ENCODE measurements around the gene TMEM145.

The TMEM145 gene

DNA sequence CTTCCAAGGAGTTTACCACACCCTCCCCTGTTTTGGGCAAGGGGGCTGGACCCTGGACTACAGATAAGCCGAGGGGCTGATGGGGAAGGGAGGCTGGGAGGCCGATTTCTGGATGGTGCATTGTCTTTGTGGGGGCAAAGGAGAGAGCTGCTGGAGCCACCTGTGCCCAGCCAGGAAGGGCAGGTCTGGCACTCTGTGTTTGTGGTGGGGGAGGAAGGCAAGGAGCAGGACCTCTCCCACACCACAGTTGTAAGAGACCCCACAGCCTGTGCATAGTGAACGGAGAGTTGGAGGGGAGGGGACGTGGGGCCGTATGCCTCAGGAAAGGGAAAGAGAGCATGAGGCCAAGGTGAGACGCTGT is 27.1 kb upstream of the TMEM145 start:
- TF ChIP-seq, protein P1, sequence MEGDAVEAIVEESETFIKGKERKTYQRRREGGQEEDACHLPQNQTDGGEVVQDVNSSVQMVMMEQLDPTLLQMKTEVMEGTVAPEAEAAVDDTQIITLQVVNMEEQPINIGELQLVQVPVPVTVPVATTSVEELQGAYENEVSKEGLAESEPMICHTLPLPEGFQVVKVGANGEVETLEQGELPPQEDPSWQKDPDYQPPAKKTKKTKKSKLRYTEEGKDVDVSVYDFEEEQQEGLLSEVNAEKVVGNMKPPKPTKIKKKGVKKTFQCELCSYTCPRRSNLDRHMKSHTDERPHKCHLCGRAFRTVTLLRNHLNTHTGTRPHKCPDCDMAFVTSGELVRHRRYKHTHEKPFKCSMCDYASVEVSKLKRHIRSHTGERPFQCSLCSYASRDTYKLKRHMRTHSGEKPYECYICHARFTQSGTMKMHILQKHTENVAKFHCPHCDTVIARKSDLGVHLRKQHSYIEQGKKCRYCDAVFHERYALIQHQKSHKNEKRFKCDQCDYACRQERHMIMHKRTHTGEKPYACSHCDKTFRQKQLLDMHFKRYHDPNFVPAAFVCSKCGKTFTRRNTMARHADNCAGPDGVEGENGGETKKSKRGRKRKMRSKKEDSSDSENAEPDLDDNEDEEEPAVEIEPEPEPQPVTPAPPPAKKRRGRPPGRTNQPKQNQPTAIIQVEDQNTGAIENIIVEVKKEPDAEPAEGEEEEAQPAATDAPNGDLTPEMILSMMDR (conservative IDR thresholded peaks at IDR 0.05; ENCODE audit: control insufficient read depth, insufficient read depth, low read depth, low read length): no peak
- H3K4me3 ChIP-seq (ENCODE audit: control insufficient read depth, low read depth, low read length): no peak overlapping the region
- no peak for DNase-seq (ENCODE audit: low read depth)

DNA sequence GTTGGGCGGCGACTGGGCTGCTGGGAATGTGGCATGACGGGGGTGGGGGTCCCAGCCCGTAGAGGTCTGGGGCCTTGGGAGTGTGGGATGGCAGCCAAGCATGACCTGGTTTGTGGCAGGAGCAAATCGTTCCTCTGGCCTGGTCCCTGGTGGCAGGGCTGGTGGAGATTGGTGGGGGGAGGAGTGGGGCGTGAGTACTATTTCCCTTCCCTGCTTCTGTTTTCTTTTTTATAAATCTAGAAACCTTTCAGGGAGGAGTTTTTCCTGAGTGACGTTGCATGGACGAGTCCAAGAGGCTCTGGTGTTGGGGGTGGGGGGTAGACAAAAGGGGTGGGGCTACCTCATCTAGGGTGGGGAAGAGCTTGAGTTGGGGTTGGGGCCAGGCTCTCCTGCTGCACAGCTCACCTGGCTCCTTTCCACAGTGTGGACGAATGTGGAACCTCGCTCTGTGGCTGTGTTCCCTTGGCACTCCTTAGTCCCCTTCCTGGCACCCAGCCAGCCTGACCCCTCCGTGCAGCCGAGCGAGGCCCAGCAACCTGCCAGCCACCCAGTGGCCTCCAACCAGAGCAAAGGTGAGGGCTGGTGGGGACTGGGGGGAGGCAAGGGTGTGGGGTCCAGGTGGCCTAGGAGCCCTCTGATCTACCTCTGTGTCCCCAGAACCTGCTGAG is 26.6 kb upstream of the TMEM145 start:
- DNase-seq (ENCODE audit: low read depth): peak; percentile 49
- H3K4me3 ChIP-seq (ENCODE audit: control insufficient read depth, low read depth, low read length): no peak overlapping the region
- TF ChIP-seq, protein P1 (conservative IDR thresholded peaks at IDR 0.05; ENCODE audit: control insufficient read depth, insufficient read depth, low read depth, low read length): no peak

DNA sequence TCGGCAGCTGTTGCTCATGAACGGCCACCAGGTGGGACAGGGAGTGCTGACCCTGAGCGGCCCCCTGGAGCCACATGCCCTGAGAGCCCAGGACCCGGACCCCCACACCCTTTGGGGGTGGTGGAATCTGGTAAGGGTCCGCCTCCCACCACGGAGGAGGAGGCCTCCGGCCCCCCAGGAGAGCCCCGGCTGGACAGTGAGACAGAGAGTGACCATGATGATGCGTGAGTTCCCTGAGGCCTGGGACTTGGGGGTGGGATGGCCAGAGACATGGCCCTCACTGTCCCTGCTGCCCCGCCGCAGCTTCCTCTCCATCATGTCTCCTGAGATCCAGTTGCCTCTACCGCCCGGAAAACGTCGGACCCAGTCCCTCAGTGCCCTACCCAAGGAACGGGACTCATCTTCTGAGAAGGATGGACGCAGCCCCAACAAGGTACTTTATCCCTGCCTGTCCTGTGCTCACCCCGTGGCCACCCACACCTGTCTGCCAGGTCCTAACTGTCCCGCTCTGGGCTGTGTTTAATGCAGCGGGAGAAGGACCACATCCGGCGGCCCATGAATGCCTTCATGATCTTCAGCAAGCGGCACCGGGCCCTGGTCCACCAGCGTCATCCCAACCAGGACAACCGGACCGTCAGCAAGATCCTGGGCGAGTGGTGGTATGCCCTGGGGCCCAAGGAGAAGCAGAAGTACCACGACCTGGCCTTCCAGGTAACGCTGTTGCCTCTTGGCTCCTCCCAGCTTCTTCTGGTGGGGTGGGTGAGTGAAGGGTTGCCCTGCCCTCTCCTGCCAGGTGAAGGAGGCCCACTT is 25.9 kb upstream of the TMEM145 start:
- no peak for DNase-seq (ENCODE audit: low read depth)
- TF ChIP-seq, protein P1 (conservative IDR thresholded peaks at IDR 0.05; ENCODE audit: control insufficient read depth, insufficient read depth, low read depth, low read length): no peak
- H3K4me3 ChIP-seq (ENCODE audit: control insufficient read depth, low read depth, low read length): no peak overlapping the region

DNA sequence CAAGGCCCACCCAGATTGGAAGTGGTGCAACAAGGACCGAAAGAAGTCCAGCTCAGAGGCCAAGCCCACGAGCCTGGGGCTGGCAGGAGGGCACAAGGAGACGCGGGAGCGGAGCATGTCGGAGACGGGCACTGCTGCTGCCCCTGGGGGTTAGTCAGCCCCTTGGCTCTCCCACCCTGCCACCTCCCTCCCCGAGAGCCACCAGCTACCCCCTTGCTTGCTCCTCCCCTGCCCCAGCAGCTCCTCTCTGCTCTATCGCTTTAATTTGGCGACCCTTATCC is 25.3 kb upstream of the TMEM145 start:
- TF ChIP-seq, protein P1 (conservative IDR thresholded peaks at IDR 0.05; ENCODE audit: control insufficient read depth, insufficient read depth, low read depth, low read length): no peak
- no peak overlapping the region for H3K4me3 ChIP-seq (ENCODE audit: control insufficient read depth, low read depth, low read length)

DNA sequence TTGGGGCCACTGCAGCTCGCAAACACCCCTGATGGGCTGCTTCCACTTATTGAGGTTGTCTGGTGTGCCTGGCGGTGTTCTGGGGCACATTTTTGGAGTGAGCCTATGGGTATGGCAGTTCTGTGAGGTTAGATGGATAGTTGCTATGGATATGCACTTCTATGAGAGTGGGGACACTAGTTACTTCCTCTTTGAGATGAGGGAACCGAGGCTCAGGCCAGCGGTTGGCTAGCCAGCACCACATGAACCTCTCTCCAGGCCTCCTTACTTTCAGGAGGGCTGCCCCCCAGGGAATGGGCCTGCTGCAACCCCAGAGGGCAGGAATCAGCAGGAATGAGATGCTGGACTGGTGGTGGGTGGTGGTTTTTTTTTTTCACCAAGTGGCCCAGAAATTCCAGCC is 24.7 kb upstream of the TMEM145 start:
- TF ChIP-seq, protein P1 (conservative IDR thresholded peaks at IDR 0.05; ENCODE audit: control insufficient read depth, insufficient read depth, low read depth, low read length): no peak
- H3K4me3 ChIP-seq (ENCODE audit: control insufficient read depth, low read depth, low read length): no peak overlapping the region
- no peak for DNase-seq (ENCODE audit: low read depth)

More for the DNA sequence above, 25.3 kb upstream of the TMEM145 start:
- DNase-seq (ENCODE audit: low read depth): no peak

DNA sequence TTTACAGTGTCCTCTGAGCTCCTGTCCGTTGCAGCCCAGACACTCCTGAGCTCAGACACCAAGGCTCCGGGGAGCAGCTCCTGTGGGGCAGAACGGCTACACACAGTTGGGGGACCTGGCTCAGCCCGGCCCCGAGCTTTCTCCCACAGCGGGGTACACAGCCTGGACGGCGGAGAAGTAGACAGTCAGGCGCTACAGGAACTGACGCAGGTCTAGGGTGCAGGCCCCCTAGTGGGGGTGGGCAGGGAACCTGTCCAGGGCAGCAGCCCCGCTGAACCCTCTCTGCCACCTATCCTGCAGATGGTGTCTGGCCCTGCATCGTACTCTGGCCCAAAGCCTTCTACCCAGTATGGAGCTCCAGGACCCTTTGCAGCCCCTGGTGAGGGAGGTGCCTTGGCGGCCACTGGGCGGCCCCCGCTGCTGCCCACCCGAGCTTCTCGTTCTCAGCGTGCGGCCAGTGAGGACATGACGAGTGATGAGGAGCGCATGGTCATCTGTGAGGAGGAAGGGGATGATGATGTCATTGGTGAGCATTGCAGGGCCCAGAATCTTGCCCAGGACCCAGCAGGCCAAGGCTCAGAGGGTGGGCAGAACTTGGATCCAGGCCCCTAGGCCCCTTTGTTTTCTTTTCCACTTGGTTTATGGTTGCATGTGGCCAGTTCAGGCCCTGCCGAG is 24.1 kb upstream of the TMEM145 start:
- no peak for DNase-seq (ENCODE audit: low read depth)
- no peak overlapping the region for H3K4me3 ChIP-seq (ENCODE audit: control insufficient read depth, low read depth, low read length)
- TF ChIP-seq, protein P1 (conservative IDR thresholded peaks at IDR 0.05; ENCODE audit: control insufficient read depth, insufficient read depth, low read depth, low read length): no peak

Data from fibroblast of mammary gland (primary cell).